Measurements from ENCODE around the gene ZXDC. TPM values are rescaled to one million over a fixed set of nuclear protein-coding genes. Genes with fewer than 3 reads are reported as not detected.
A peak's percentile ranks its signal among the peaks of the same experiment; 100 is the strongest.

ZXDC gene
- total RNA-seq, 1 experiment from 2014 or later, result 28.3 TPM

DNA sequence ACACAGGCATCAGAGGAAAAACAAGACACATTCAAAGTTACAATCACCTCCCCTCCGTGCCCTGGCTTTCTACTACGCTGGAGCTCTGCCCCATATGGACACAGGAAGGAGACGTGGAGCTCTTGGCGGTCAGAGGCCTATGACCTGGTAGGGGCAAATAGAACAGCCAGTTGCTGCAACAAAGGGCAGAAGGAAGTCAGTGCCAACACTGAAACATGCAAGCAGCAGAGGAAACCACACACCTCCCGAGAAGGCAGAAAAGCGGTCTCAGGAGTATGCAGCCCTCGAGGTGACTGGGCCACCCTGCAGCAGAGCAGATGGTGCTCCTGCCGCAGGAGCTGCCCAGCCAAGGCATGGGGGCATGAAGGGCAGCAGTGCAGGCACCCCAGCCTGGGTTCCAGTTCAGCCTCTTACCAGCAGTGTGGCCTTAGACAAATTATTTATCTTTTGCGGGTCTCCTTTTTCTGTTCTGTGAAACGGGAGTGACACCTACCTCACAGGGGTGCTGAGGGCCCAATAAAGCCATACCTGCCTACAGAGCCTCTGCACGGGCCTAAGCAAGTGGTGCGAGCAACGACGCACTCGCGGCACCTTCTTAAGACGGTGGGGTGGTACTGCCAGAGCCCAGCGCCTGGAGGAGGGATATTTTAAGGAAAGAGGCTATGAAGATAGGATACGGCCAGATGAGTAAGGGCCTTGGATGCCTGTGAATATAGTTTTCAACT, 8.6 kb downstream of the ZXDC start:
- H2AK5ac ChIP-seq (ENCODE audit: insufficient read length, low read length), result no peak overlapping the region
- H2BK15ac ChIP-seq (ENCODE audit: low read depth, low read length), result no peak overlapping the region
- no peaks in the 10 kb centered on the region for H3K9me3 ChIP-seq (ENCODE audit: control insufficient read depth, low read depth, low read length)
- H2AFZ ChIP-seq (ENCODE audit: low read length), result no peak overlapping the region
- H2BK120ac ChIP-seq (ENCODE audit: low read depth, low read length, poor library complexity, severe bottlenecking), result no peak overlapping the region
- Mint-ChIP-seq H3K4me3 (no peak overlapping the region), H3K4me1 (peaks cover 0 to under 1% of the 10 kb centered on the region in 2 experiments; a peak in 1 of 4 replicates), H3K36me3 (ENCODE audit: insufficient read depth in 1 of 3, low read depth in 3 of 3) (peaks cover 52 to 87% (median 72%) of the 10 kb centered on the region in 3 experiments; a peak in 6 of 7 replicates), H3K27ac (0 out of 7 replicates have a peak overlapping the region, but pooled peaks of 2 of the 3 experiments have one; percentile 39 to 46), H3K27me3 (ENCODE audit: low read depth) (no peaks in the 10 kb centered on the region), H3K9me3 (no peaks in the 10 kb centered on the region; a peak in 1 of 5 replicates)
- H2BK5ac ChIP-seq (ENCODE audit: insufficient read length, low read length), result no peak overlapping the region
- peaks cover 10% of the 10 kb centered on the region for H3K79me1 ChIP-seq (ENCODE audit: insufficient read depth, low read depth, low read length, poor library complexity, severe bottlenecking)
- DNase-seq, result no peak
- H3K18ac ChIP-seq (ENCODE audit: insufficient read length, low read depth, low read length), result no peak overlapping the region
- no peak overlapping the region for H3K9ac ChIP-seq (ENCODE audit: extremely low read depth, insufficient read length, low read length)
- H3K4ac ChIP-seq (ENCODE audit: low read depth, low read length), result no peak overlapping the region
- no peak overlapping the region for H3K56ac ChIP-seq (ENCODE audit: insufficient read length, low read depth, low read length)
- H2BK20ac ChIP-seq (ENCODE audit: low read depth, low read length, poor library complexity, severe bottlenecking), result no peak overlapping the region
- no peak overlapping the region for H4K8ac ChIP-seq (replicated peaks; ENCODE audit: insufficient read length, low read depth, low read length)
- no peak overlapping the region for H3K4me2 ChIP-seq (ENCODE audit: insufficient read depth, insufficient read length, low read length)
- H3K14ac ChIP-seq (ENCODE audit: insufficient read depth, low read length), result no peak overlapping the region
- no peaks in the 10 kb centered on the region for H3K4me1 ChIP-seq (ENCODE audit: insufficient read depth, low read length)
- no peak overlapping the region for H4K91ac ChIP-seq (ENCODE audit: insufficient read length, low read depth, low read length)
- no peak overlapping the region for H2BK12ac ChIP-seq (ENCODE audit: insufficient read length, low read depth, low read length)
- H3K27me3 ChIP-seq (ENCODE audit: insufficient read depth, low read length), result no peaks in the 10 kb centered on the region
- no peaks in the 10 kb centered on the region; the same call in 1 of the 2 replicates for H3K79me2 ChIP-seq (ENCODE audit: insufficient read depth, low read length)
- TF ChIP-seq CTCF (conservative IDR thresholded peaks at IDR 0.05), result no peak
- WGBS (ENCODE audit: extremely low coverage, insufficient read length, low lambda C conversion rate), result no CpG with 5 or more reads among the region's 19 CpGs
- no peaks in the 10 kb centered on the region for H3K23me2 ChIP-seq (ENCODE audit: insufficient read length, low read depth, low read length, poor library complexity, severe bottlenecking)
- H3K27ac ChIP-seq (ENCODE audit: insufficient read length, low read depth, low read length), result no peak overlapping the region
- H3T11ph ChIP-seq (ENCODE audit: low read length), result no peak overlapping the region
- H3K23ac ChIP-seq (ENCODE audit: insufficient read length, low read depth, low read length), result no peak overlapping the region
- no peaks in the 10 kb centered on the region for H4K20me1 ChIP-seq (ENCODE audit: control insufficient read depth, insufficient read depth, insufficient read length)
- H4K5ac ChIP-seq (ENCODE audit: insufficient read length, low read depth, low read length), result no peak overlapping the region
